ENCODE measurements around the gene ENAH. TPM values are rescaled to one million over a fixed set of nuclear protein-coding genes. Genes with fewer than 3 reads are reported as not detected.

The ENAH gene
- total and polyA plus RNA-seq, 9 donors, result 59.4 to 178 (median 149) TPM

- Histone ChIP-seq H3K27me3 (ENCODE audit: control insufficient read depth, insufficient read depth, low read length) (no peaks in the 10 kb centered on the region), H3K36me3 (ENCODE audit: control insufficient read depth, insufficient read depth, low read length) (no peaks in the 10 kb centered on the region), H3K4me3 (ENCODE audit: low read length) (no peak overlapping the region), H3K9me3 (replicated peaks; ENCODE audit: control insufficient read depth, low read depth, low read length) (no peaks in the 10 kb centered on the region), H3K4me1 (ENCODE audit: control insufficient read depth, insufficient read depth, low read length) (peaks cover 49% of the 10 kb centered on the region), H3K27ac (ENCODE audit: low read length) (no peak overlapping the region)
- no peak for DNase-seq
- WGBS (ENCODE audit: insufficient coverage), result 64% methylated on average over 23 of the region's 25 CpGs
These were observed 182.5 kb downstream of the ENAH start for GRCh38 chr1:225470211-225471108.

- Histone ChIP-seq H3K27me3 (ENCODE audit: control insufficient read depth, insufficient read depth, low read length) (no peaks in the 10 kb centered on the region), H3K36me3 (ENCODE audit: control insufficient read depth, insufficient read depth, low read length) (no peaks in the 10 kb centered on the region), H3K4me1 (ENCODE audit: control insufficient read depth, insufficient read depth, low read length) (peaks cover 50% of the 10 kb centered on the region), H3K4me3 (ENCODE audit: low read length) (no peak overlapping the region), H3K27ac (ENCODE audit: low read length) (no peak overlapping the region), H3K9me3 (replicated peaks; ENCODE audit: control insufficient read depth, low read depth, low read length) (no peaks in the 10 kb centered on the region)
- WGBS (ENCODE audit: insufficient coverage), result 39% methylated on average over 2 of the region's 5 CpGs
- no peak for DNase-seq
These were observed 183.9 kb downstream of the ENAH start for GRCh38 chr1:225469051-225469450.

GRCh38 chr1:225468270-225469020 lies 184.5 kb downstream of the ENAH start:
- 74% methylated on average over 7 of the region's 10 CpGs for WGBS (ENCODE audit: insufficient coverage)
- Histone ChIP-seq H3K27ac (ENCODE audit: low read length) (peak overlapping the region; percentile 83), H3K36me3 (ENCODE audit: control insufficient read depth, insufficient read depth, low read length) (no peaks in the 10 kb centered on the region), H3K4me1 (ENCODE audit: control insufficient read depth, insufficient read depth, low read length) (peaks cover 51% of the 10 kb centered on the region), H3K4me3 (ENCODE audit: low read length) (no peak overlapping the region), H3K9me3 (replicated peaks; ENCODE audit: control insufficient read depth, low read depth, low read length) (no peaks in the 10 kb centered on the region), H3K27me3 (ENCODE audit: control insufficient read depth, insufficient read depth, low read length) (no peaks in the 10 kb centered on the region)
- DNase-seq, result no peak

- H3K4me1 ChIP-seq (ENCODE audit: control insufficient read depth, insufficient read depth, low read length), result peaks cover 61% of the 10 kb centered on the region
- 65% methylated on average over 16 of the region's 26 CpGs for WGBS (ENCODE audit: insufficient coverage)
- H3K9me3 ChIP-seq (replicated peaks; ENCODE audit: control insufficient read depth, low read depth, low read length), result no peaks in the 10 kb centered on the region
- peak overlapping the region; percentile 16 for H3K4me3 ChIP-seq (ENCODE audit: low read length)
- H3K27ac ChIP-seq (ENCODE audit: low read length), result peak overlapping the region; percentile 83
- no peaks in the 10 kb centered on the region for H3K36me3 ChIP-seq (ENCODE audit: control insufficient read depth, insufficient read depth, low read length)
- H3K27me3 ChIP-seq (ENCODE audit: control insufficient read depth, insufficient read depth, low read length), result no peaks in the 10 kb centered on the region
- DNase-seq, result peak; percentile 80
These were observed 185.5 kb downstream of the ENAH start for GRCh38 chr1:225467193-225468020.

GRCh38 chr1:225466848-225467192 lies 186.1 kb downstream of the ENAH start:
- Histone ChIP-seq H3K36me3 (ENCODE audit: control insufficient read depth, insufficient read depth, low read length) (no peaks in the 10 kb centered on the region), H3K4me1 (ENCODE audit: control insufficient read depth, insufficient read depth, low read length) (peaks cover 67% of the 10 kb centered on the region), H3K9me3 (replicated peaks; ENCODE audit: control insufficient read depth, low read depth, low read length) (no peaks in the 10 kb centered on the region), H3K4me3 (ENCODE audit: low read length) (no peak overlapping the region), H3K27me3 (ENCODE audit: control insufficient read depth, insufficient read depth, low read length) (no peaks in the 10 kb centered on the region), H3K27ac (ENCODE audit: low read length) (no peak overlapping the region)
- WGBS (ENCODE audit: insufficient coverage), result 100% methylated on average over 1 of the region's 4 CpGs
- DNase-seq, result no peak

GRCh38 chr1:225465793-225466517 lies 187.0 kb downstream of the ENAH start:
- Histone ChIP-seq H3K4me1 (ENCODE audit: control insufficient read depth, insufficient read depth, low read length) (peaks cover 75% of the 10 kb centered on the region), H3K36me3 (ENCODE audit: control insufficient read depth, insufficient read depth, low read length) (no peaks in the 10 kb centered on the region), H3K9me3 (replicated peaks; ENCODE audit: control insufficient read depth, low read depth, low read length) (no peaks in the 10 kb centered on the region), H3K27me3 (ENCODE audit: control insufficient read depth, insufficient read depth, low read length) (no peaks in the 10 kb centered on the region), H3K27ac (ENCODE audit: low read length) (peak overlapping the region; percentile 13), H3K4me3 (ENCODE audit: low read length) (no peak overlapping the region)
- WGBS (ENCODE audit: insufficient coverage), result 79% methylated on average over 17 of the region's 26 CpGs
- no peak for DNase-seq

- H3K4me1 ChIP-seq (ENCODE audit: control insufficient read depth, insufficient read depth, low read length), result peaks cover 78% of the 10 kb centered on the region
- H3K27ac ChIP-seq (ENCODE audit: low read length), result peak overlapping the region; percentile 13
- 27% methylated on average over 12 of the region's 15 CpGs for WGBS (ENCODE audit: insufficient coverage)
- no peaks in the 10 kb centered on the region for H3K27me3 ChIP-seq (ENCODE audit: control insufficient read depth, insufficient read depth, low read length)
- H3K36me3 ChIP-seq (ENCODE audit: control insufficient read depth, insufficient read depth, low read length), result no peaks in the 10 kb centered on the region
- H3K9me3 ChIP-seq (replicated peaks; ENCODE audit: control insufficient read depth, low read depth, low read length), result no peaks in the 10 kb centered on the region
- H3K4me3 ChIP-seq (ENCODE audit: low read length), result no peak overlapping the region
- peak; percentile 78 for DNase-seq
These were observed 187.8 kb downstream of the ENAH start for GRCh38 chr1:225464851-225465792.

- Histone ChIP-seq H3K4me3 (ENCODE audit: low read length) (no peak overlapping the region), H3K4me1 (ENCODE audit: control insufficient read depth, insufficient read depth, low read length) (peaks cover 63% of the 10 kb centered on the region), H3K36me3 (ENCODE audit: control insufficient read depth, insufficient read depth, low read length) (no peaks in the 10 kb centered on the region), H3K9me3 (replicated peaks; ENCODE audit: control insufficient read depth, low read depth, low read length) (no peaks in the 10 kb centered on the region), H3K27me3 (ENCODE audit: control insufficient read depth, insufficient read depth, low read length) (no peaks in the 10 kb centered on the region), H3K27ac (ENCODE audit: low read length) (no peak overlapping the region)
- DNase-seq, result no peak
- WGBS (ENCODE audit: insufficient coverage), result 28% methylated on average over 8 of the region's 15 CpGs
These were observed 190.0 kb downstream of the ENAH start for GRCh38 chr1:225462714-225463574.

Data from muscle of leg (tissue), 11 donors.